Uterus (tissue), 4 donors: ENCODE results near the gene SPRYD7. TPM values are rescaled to one million over a fixed set of nuclear protein-coding genes. Genes with fewer than 3 reads are reported as not detected.
"Not testable (repeated sequence)": the region's sequence is repeated elsewhere in the genome, so short reads cannot be mapped to it uniquely, and the experiment has no call there.

Source experiments
- DNase-seq, 2 donors: peaks; one replicate each; pipeline ENCODE4 v3.0.0-alpha.2; 2019 to 2020
- H3K27ac ChIP-seq, 2 donors: fragments of 200-600 bp; sonication (generic); 1 replicate in 1 of 2; 2 replicates in 1 of 2; pipeline ENCODE4 v1.5.1; 2016 to 2018
- H3K27me3 ChIP-seq, 2 donors: fragments of 200-600 bp; sonication (generic); one replicate each; pipeline ENCODE4 v1.5.1; 2018 to 2019; ENCODE audit warnings: control low read depth in 1 of 2
- H3K36me3 ChIP-seq, 2 donors: fragments of 200-600 bp; sonication (generic); one replicate each; pipeline ENCODE4 v1.5.1; 2019; ENCODE audit warnings: control low read depth in 1 of 2
- H3K4me1 ChIP-seq, 2 donors: fragments of 200-600 bp; sonication (generic); one replicate each; pipeline ENCODE4 v1.5.1; 2018 to 2019; ENCODE audit warnings: control low read depth in 1 of 2
- H3K4me3 ChIP-seq, 2 donors: fragments of 200-600 bp; sonication (generic); 1 replicate in 1 of 2; 2 replicates in 1 of 2; pipeline ENCODE4 v1.5.1; 2018 to 2019; ENCODE audit warnings: mild to moderate bottlenecking in 1 of 2
- H3K9me3 ChIP-seq, 2 donors: fragments of 200-600 bp; sonication (generic); one replicate each; pipeline ENCODE4 v1.5.1; 2019; ENCODE audit warnings: control low read depth in 1 of 2
- CTCF ChIP-seq, 4 experiments: fragments of 200-600 bp in 2 of 4; fragments of 450-650 bp in 2 of 4; sonication (generic) in 2 of 4; IDR thresholded peaks; one replicate each; pipeline ENCODE4 v1.5.1; 2016 to 2019; ENCODE audit warnings: antibody characterized with exemption in 4 of 4, mild to moderate bottlenecking in 2 of 4, moderate library complexity in 1 of 4
- POLR2A ChIP-seq, 2 donors: fragments of 450-650 bp; IDR thresholded peaks; one replicate each; pipeline ENCODE4 v1.6.1; 2016; ENCODE audit warnings: antibody characterized with exemption in 2 of 2, mild to moderate bottlenecking in 1 of 2, moderate library complexity in 1 of 2
- intact Hi-C: fragments of 100-400 bp; cut with DNase I; formaldehyde crosslinking; loops from one replicate; pipeline ENCODE4 v1.15.1; 2023; ENCODE audit warnings: low total_unique reads
- total RNA-seq, 4 donors: library from RNA; depleted of rRNA in 3 of 4; stranded (reverse); fragments of >200 nt in 3 of 4; gene quantifications; one replicate each; pipeline versions ENCODE4 v1.1.0 to v1.2.4, GENCODE V29; 2014 to 2023
- donor health status: DM: yes; HTN: yes; CAD: no.

Gene SPRYD7
- total RNA-seq, 4 donors from 2014 or later, result 0.59 to 10.2 (median 4.3) TPM

GRCh38 chr13:49956131-49956530, 20.0 kb upstream of the SPRYD7 start:
- intact Hi-C loops, result no loop called here
- H3K9me3 ChIP-seq, result peaks cover 0 to 10% of the 10 kb centered on the region in 2 donors
- no peaks in the 10 kb centered on the region for H3K36me3 ChIP-seq
- H3K4me3 ChIP-seq, result no peak overlapping the region
- H3K27ac ChIP-seq, result no peak overlapping the region
- H3K4me1 ChIP-seq, result no peaks in the 10 kb centered on the region
- no peaks in the 10 kb centered on the region for H3K27me3 ChIP-seq
- no peak for TF ChIP-seq POLR2A (IDR thresholded peaks at IDR 0.05)
- TF ChIP-seq CTCF (IDR thresholded peaks at IDR 0.05), result no peak
- DNase-seq, result no peak

DNA sequence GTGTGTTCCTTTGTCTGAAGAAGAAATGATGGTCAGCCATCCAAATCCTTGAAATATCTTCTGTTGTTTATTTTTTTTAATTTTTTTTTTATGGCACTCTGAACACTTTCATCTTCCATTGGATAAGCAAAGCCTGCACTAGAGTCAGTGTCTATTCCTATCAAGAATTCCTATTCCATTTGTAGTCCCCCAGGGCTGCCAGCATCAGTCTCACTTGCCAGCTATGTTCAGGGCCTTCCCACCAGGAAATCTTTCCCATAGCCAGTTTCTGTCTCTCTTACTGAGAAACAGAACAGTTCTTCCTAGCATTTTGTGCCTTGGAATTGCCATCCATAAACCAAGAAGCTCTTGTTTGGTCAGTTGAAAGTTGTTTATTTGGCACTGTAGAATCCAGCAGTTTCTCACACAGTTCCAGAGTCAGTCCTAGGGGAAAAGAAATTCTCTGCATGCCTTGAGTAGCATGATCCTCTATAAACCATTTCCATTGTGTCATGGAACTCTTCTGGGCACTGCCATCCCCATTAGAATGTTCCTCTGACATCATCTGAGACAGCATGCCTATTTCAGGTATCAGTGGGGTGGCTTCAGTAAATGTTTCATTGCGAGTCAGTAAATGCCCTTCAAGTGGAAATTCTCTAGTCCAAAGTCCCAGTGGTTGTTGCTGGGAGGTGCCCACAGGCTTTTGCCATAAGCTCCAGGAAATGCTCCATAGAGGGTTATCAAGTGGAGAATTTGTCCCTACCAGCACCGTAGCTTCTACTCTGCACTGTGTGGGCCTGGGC, 18.7 kb upstream of the SPRYD7 start:
- H3K27ac ChIP-seq, result no peak overlapping the region
- no peaks in the 10 kb centered on the region for H3K4me1 ChIP-seq
- H3K9me3 ChIP-seq, result peaks cover 0 to 10% of the 10 kb centered on the region in 2 donors
- intact Hi-C loops, result no loop called here
- TF ChIP-seq POLR2A (IDR thresholded peaks at IDR 0.05) (no peak), CTCF (IDR thresholded peaks at IDR 0.05) (no peak)
- H3K27me3 ChIP-seq, result no peaks in the 10 kb centered on the region
- no peaks in the 10 kb centered on the region for H3K36me3 ChIP-seq
- no peak for DNase-seq
- H3K4me3 ChIP-seq, result no peak overlapping the region

DNA sequence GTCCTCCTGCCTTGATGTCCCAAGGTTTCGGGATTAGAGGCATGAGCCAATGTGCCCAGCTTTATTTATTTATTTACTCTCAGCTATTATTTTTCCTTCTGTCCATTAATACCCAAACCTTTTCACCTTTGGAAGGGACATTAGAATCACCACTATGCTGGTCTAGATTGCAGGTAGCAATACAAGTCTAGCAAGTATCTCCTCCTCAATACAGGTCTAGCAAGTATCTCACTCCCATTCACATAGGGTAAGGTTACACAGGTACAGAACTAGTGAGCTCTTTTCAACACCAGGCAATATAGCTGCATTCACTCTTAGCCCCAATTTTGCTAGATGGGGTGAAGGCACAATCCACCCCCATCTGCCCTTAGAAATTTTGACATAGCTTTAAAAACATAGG, 17.4 kb upstream of the SPRYD7 start:
- Histone ChIP-seq H3K4me3 (no peak overlapping the region), H3K27ac (no peak overlapping the region), H3K9me3 (no peaks in the 10 kb centered on the region), H3K27me3 (no peaks in the 10 kb centered on the region), H3K36me3 (no peaks in the 10 kb centered on the region), H3K4me1 (no peaks in the 10 kb centered on the region)
- intact Hi-C loops, result no loop called here
- no peak for DNase-seq
- TF ChIP-seq POLR2A (IDR thresholded peaks at IDR 0.05) (no peak), CTCF (IDR thresholded peaks at IDR 0.05) (no peak)

DNA sequence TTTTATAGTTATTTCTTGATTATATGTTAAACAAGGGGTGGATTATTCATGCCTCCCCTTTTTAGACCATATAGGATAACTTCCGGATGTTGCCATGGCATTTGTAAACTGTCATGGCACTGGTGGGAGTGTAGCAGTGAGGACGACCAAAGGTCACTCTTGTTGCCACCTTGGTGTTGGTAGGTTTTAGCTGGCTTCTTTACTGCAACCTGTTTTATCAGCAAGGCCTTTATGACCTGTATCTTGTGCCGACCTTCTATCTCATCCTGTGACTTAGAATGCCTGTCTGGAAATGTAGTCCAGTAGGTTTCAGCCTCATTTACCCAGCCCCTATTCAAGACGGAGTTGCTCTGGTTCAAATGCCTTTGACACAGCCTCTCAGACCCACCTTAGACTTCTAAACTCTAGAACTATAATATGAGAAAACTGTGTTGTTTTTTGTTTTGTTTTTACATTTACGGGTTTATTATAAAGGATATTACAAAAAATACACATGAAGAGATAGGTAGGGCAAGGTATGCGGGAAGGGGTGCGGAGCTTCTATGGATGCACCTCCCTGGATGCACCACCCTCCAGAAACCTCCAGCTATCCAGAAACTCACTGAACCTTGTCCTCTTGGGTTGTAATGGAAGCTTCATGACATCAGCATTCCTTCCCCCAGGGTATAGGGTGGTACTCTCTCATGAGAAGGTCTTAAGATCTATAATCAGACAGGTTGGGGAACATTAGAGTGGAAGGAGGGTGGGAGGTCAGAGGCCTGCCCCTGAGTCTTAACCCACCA, 15.8 kb upstream of the SPRYD7 start:
- intact Hi-C loops, result no loop called here
- TF ChIP-seq CTCF (IDR thresholded peaks at IDR 0.05), result no peak
- TF ChIP-seq POLR2A (IDR thresholded peaks at IDR 0.05), result no peak
- Histone ChIP-seq H3K4me1 (no peaks in the 10 kb centered on the region), H3K27ac (no peak overlapping the region), H3K9me3 (no peaks in the 10 kb centered on the region), H3K27me3 (no peaks in the 10 kb centered on the region), H3K4me3 (no peak overlapping the region), H3K36me3 (no peaks in the 10 kb centered on the region)
- DNase-seq, result no peak

GRCh38 chr13:49948777-49949270, 12.7 kb upstream of the SPRYD7 start:
- H3K4me3 ChIP-seq, H3K27ac ChIP-seq, DNase-seq, intact Hi-C loops, H3K4me1 ChIP-seq, H3K9me3 ChIP-seq, H3K36me3 ChIP-seq, H3K27me3 ChIP-seq: not testable (repeated sequence)
